Stimulated activated CD8-positive, alpha-beta memory T cell treated with anti-CD3 and anti-CD28 coated beads, Interleukin-2, amount 100 ng/mL, for 1 hour (primary cell): ENCODE measurements around the gene SNHG17.
"Not testable (repeated sequence)": the region's sequence is repeated elsewhere in the genome, so short reads cannot be mapped to it uniquely, and the experiment has no call there.

ENCODE experiments used
- DNase-seq, 2 donors: peaks; one replicate each; pipeline ENCODE4 v3.0.0-alpha.2; 2020; ENCODE audit warnings: low read depth in 2 of 2

The SNHG17 gene

GRCh38 chr20:38447931-38448675, 13.0 kb upstream of the SNHG17 start:
- no peak for DNase-seq

- DNase-seq, result no peak
These were observed 12.1 kb upstream of the SNHG17 start for GRCh38 chr20:38447251-38447661.

DNA sequence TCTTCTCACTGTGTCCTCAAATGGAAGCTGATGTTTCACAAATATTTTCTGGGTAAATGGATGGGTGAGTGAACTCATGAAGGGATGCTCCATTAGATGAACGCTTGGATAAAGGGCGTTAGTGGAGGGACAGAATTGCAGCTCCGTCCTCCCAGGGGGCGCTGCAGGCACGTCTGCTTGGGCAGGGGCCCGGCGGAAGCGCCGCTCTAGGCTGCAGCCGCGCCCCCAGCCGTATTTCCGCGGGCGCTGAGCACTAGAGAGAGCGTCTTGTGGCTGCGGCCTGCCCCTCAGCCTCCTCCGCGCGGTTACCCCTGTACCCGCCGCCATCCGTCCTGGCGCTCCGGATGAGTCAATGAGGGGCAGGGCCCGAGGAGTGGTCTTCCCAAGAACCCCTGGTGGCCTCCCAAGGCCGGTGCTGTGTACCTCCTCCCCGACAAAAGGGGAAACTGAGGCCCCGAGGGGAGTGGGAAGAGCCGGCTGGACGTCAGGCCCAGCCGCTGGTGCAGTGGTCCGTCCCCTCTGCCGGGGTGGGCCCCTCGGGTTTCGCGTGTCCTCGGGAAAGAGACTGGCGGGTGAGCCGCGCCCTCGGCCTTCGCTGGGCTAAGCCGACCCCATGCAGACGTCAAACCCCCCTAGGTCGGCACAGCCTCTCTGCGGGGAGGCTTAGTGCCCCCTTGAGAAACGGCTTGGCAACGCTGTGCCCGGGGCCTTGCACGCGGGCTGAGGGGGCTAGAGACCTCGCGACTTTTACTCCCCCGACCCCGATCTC, 11.5 kb upstream of the SNHG17 start:
- peak; percentile 87 to 88 for DNase-seq

DNA sequence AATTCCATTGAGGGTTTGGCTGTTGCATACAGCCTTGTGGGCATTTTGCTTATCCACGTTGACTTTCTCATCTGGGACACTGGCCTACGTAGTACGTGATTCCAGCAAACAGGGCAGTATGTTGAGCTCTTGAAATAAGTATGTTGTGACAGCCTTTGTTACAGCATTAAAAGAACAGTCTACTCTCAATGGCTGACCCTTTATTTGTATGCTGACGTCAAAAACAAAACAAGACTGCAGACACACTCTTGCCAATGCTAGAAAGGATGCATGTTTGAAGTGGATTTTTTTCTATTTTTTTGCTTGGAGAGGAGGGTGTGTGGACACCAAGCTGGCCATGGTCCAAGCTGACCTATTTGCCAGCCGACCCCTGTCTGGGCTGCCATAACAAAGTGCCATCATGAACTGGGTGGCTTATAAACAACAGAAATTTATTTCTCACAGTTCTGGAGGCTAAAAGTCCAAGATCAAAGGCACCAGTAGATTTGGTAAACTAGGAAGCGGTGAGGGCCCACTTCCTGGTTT, 10.8 kb upstream of the SNHG17 start:
- no peak for DNase-seq

DNA sequence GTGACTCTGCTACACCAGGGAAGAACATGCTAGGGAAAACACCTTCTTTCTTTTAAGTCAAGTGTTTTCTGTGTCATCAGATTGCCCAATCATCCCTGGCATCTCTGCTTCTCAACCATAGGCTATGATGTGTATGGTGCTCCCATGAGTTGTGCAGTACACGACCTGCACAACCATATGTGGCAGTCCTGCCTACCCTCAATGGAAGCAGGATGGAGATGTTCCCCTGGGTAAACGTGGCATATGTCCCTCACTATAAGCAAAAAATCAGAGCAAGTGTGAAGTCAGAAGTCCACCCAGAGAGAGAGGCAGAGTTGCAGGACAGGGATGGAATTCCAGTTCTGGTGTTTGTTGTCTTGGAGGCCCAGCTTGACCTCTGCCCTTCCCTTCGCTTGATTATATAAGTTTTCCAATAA, 10.3 kb upstream of the SNHG17 start:
- no peak for DNase-seq

GRCh38 chr20:38441916-38442315, 6.8 kb upstream of the SNHG17 start:
- DNase-seq, result no peak

DNA sequence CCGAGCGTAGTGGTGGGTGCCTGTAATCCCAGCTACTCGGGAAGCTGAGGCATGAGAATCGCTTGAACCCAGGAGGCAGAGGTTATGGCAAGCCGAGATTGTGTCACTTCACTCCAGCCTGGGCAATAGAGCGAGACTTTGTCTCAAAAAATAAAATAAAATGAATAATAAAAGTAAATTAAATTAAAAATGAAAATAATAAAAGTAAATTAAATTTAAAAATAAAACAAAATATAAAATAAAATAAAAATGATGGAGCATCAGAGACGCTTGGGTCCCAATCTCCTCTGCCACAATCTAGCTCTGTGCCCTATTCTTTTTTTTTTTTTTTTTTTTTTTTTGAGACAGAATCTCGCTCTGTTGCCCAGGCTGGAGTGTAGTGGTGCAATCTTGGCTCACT, 6.0 kb upstream of the SNHG17 start:
- not testable (repeated sequence) for DNase-seq

GRCh38 chr20:38437796-38438195, 2.7 kb upstream of the SNHG17 start:
- DNase-seq, result no peak

DNA sequence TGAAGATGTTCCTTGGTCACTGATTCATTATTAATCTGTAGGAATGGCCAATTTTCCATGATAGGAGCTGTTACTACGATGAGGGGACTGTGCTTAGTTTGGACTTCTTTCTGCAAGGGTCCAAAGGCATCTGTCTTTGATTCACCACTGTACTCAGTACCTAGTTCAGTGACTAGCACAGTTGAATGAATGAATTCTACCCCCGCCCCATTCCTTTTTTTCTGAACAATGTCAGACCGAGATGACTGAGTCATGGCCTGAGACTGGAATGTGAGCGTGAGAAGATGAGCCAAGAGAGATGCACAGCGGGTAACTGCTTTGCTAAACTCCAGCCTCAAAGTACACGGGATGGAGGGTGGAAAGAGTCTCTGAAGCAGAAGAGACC, 419 bp upstream of the SNHG17 start:
- no peak for DNase-seq

DNA sequence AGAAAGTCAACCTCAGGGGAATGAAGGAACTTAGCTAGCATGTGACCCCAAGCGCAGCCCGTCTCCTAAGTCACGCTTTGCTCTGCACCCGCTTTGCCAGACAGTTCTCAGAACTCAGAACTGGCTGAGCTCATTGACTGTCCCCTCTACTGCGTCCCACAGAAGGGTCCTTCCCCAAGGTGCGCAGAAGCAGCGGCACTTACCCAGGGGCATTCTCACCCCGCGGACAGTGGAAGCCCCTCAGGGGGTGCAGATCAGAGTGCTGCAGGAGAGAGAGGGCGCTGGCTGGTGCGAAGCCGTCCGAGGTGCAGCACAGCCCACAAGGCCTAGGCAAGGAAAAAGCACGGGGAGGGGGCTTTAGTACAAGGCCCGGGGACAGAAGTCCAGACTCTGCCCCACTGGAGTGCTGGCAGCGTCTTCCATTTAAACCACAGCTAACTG, 807 bp downstream of the SNHG17 start:
- DNase-seq, result no peak

DNA sequence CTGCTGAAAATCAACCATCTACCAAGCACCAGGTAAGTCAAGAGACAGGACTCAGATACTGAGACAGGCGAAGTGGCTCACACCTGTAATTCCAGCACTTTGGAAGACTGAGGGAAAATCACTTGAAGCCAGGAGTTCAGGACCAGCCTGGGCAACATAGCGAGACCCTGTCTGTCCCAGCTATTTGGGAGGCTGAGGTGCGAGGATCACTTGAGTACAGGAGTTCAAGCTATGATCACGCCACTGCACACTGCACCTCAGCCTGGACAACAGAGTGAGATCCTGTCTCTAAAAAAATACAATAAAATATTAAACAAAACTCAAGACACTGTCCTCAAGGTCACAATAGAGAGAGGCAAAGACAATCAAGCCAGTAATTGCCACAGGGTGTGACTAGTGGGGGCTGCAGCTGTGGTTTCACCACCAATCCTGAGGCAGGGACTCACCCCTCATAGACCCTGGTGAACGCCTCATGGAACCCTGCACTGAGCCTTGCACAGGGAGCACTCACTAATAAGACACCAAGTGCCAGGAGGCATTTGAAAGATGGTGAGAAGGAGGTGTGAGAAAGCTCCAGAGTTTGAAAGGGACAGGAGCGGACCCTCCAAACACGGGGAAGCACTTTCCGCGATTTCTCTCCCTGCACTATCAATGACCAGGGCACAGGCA, 1.7 kb downstream of the SNHG17 start:
- no peak for DNase-seq

DNA sequence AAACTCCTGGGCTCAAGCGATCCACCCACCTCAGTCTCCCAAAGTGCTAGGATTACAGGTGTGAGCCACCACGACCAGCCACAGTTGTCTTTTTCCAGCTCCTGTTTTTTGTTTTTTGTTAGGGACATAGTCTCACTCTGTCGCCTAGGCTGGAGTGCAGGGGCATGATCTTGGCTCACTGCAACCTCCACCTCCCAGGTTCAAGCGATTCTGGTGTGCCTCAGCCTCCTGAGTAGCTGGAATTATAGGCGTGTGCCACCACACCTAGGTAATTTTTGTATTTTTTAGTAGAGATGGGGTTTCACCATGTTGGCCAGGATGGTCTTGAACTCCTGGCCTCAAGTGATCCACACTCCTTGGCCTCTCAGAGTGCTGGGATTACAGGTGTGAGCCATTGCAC, 2.3 kb downstream of the SNHG17 start:
- not testable (repeated sequence) for DNase-seq

GRCh38 chr20:38432292-38432691, 2.8 kb downstream of the SNHG17 start:
- DNase-seq, result no peak

DNA sequence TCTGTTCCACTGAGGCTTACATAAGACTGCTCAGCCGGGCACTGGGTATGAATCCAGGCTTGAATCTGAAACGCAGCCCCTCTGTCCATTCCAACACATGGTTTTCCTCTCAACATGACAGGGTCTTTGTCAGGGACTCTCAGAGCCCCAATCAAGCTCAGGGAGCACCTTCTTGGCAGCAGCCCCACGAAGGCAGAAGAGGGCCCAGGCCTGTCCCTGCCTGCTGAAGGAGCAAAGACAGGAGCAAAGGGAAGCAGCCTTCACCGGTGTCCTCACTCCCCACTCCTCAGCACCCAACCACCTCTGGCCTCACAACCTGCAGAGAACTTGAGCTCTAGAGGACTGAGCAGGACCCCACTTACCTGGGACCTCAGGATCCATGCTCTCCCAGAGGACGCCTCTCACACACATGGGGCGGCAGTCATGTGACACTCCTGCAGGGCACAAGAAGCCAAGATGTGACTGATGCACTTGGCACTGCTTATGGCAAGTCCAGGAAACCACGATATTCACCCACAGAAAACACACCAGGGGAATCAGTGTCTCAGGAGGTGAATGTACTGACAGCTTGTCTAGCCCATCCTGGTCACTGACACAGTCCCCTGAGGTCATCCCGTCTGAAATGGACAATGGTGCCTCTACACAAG, 4.3 kb downstream of the SNHG17 start:
- no peak for DNase-seq

DNA sequence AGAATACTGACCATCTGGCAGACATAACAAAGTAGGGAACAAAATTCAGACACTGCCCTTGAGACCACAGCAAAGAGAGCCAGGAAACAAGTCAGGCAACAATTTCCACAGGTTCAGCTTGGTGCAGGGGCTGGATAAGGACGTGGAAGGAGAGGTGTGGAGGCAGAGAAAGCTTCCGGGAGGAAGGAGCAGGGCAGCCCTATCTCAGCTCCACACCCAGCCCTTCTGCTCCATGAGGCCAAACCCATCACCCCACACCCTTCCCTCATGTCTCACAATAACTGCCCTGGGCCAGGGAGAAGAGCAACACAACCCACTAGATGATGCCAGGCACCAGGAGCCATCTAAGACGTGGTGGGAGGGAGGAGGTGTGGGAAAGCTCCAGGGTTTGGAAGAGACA, 5.8 kb downstream of the SNHG17 start:
- no peak for DNase-seq

- DNase-seq, result no peak
These were observed 6.3 kb downstream of the SNHG17 start for GRCh38 chr20:38428800-38429199.

GRCh38 chr20:38427655-38428023, 7.5 kb downstream of the SNHG17 start:
- no peak for DNase-seq

GRCh38 chr20:38426006-38426897, 8.9 kb downstream of the SNHG17 start:
- DNase-seq, result no peak

DNA sequence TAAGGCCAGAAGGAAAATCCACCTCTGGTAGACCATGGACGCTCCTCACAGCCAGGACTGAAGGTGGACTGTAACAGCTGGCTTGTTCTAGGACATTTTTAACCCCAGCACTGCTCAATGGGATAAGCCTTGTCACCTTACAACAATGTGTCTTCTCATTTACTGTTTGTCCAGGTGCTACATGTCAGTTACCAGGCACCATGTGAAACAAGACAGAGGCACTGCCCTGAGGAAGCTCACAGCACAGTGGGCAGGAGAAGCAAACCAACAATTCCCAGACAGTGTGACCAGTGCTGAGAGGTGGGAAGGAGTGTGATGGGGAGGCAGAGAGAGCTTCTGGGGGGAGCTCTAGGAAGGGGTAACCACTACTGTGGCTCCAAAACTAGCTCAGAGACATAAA, 10.7 kb downstream of the SNHG17 start:
- no peak for DNase-seq

DNA sequence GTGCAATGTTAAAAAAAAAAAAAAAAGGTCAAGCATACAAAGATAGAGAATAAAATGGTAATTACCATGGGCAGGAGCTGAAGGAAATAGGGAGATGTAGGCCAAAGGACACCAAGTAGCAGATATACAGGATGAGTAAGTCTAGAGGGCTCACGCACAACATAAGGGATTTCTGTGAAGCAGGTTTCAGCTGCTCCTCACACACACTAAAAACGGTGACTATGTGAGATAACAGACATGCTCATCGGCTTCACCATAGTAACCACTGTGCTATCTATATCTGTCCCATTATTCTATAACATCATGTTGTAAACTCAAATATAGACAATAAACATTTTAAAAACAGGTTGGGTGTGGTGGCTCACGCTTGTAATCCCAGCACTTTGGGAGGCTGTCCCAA, 11.6 kb downstream of the SNHG17 start:
- no peak for DNase-seq

- no peak for DNase-seq
These were observed 13.2 kb downstream of the SNHG17 start for GRCh38 chr20:38421915-38422314.
